Fibroblast of lung (primary cell): ENCODE measurements around the gene CRACR2B.

Experiments used
- CTCF ChIP-seq, 2 donors: IDR thresholded peaks in 1 of 2; conservative IDR thresholded peaks in 1 of 2; 1 replicate in 1 of 2; 2 replicates in 1 of 2; pipeline ENCODE4 v1.5.1; 2011 to 2012; ENCODE audit warnings: low read length in 2 of 2, control low read depth in 1 of 2, inconsistent platforms in 1 of 2, low read depth in 1 of 2, mild to moderate bottlenecking in 1 of 2
- EZH2 ChIP-seq: IDR thresholded peaks from 2 replicates; pipeline ENCODE4 v1.5.1; 2012; ENCODE audit warnings: low read length, control low read depth, mild to moderate bottlenecking; ENCODE audit errors: missing control alignments

- TF ChIP-seq CTCF (conservative IDR thresholded peaks at IDR 0.05 in 1 of 2, IDR thresholded peaks at IDR 0.05 in 1 of 2; ENCODE audit: low read depth in 1 of 2, low read length in 2 of 2) (no peak), EZH2 (no peak)
Observed at GRCh38 chr11:813456-814096, 14.1 kb upstream of the CRACR2B start.
